GM18873 (cell line): ENCODE data around the gene LTBP1.
"Not testable (repeated sequence)": the region's sequence is repeated elsewhere in the genome, so short reads cannot be mapped to it uniquely, and the experiment has no call there.

Source experiments
- ATAC-seq: cut with Tn5 transposase; IDR thresholded peaks from one replicate; pipeline ENCODE4 v1.9.1; 2021; ENCODE audit warnings: mild to moderate bottlenecking, moderate library complexity, moderate number of reproducible peaks; ENCODE audit not compliant: unreplicated experiment, low FRiP score

Gene LTBP1

GRCh38 chr2:33030326-33030725 lies 83.6 kb downstream of the LTBP1 start:
- no peak for ATAC-seq

GRCh38 chr2:33032245-33032644 lies 85.5 kb downstream of the LTBP1 start:
- ATAC-seq = no peak

- no peak for ATAC-seq
Observed at GRCh38 chr2:33033606-33034081, 86.9 kb downstream of the LTBP1 start.

- ATAC-seq = no peak
Observed at GRCh38 chr2:33034784-33035183, 88.0 kb downstream of the LTBP1 start.

- no peak for ATAC-seq
Observed at GRCh38 chr2:33038230-33038629, 91.5 kb downstream of the LTBP1 start.

- ATAC-seq = no peak
Observed at GRCh38 chr2:33038799-33039198, 92.0 kb downstream of the LTBP1 start.

GRCh38 chr2:33040541-33040940 lies 93.8 kb downstream of the LTBP1 start:
- no peak for ATAC-seq

- no peak for ATAC-seq
Observed at GRCh38 chr2:33042265-33042664, 95.5 kb downstream of the LTBP1 start.

- no peak for ATAC-seq
Observed at GRCh38 chr2:33042819-33043218, 96.1 kb downstream of the LTBP1 start.

- ATAC-seq = no peak
Observed at GRCh38 chr2:33047939-33048338, 101.2 kb downstream of the LTBP1 start.

GRCh38 chr2:33051586-33052360 lies 105.0 kb downstream of the LTBP1 start:
- ATAC-seq = no peak

- no peak for ATAC-seq
Observed at GRCh38 chr2:33052361-33052735, 105.6 kb downstream of the LTBP1 start.

GRCh38 chr2:33052795-33053194 lies 106.0 kb downstream of the LTBP1 start:
- not testable (repeated sequence) for ATAC-seq

GRCh38 chr2:33056170-33056569 lies 109.4 kb downstream of the LTBP1 start:
- ATAC-seq = no peak

GRCh38 chr2:33057307-33058028 lies 110.7 kb downstream of the LTBP1 start:
- not testable (repeated sequence) for ATAC-seq

- ATAC-seq = no peak
Observed at GRCh38 chr2:33058716-33059470, 112.1 kb downstream of the LTBP1 start.

GRCh38 chr2:33059471-33060156 lies 112.9 kb downstream of the LTBP1 start:
- ATAC-seq = no peak

GRCh38 chr2:33060405-33060804 lies 113.7 kb downstream of the LTBP1 start:
- no peak for ATAC-seq

- ATAC-seq = no peak
Observed at GRCh38 chr2:33062665-33063250, 116.0 kb downstream of the LTBP1 start.

GRCh38 chr2:33064349-33064801 lies 117.6 kb downstream of the LTBP1 start:
- ATAC-seq = no peak
